PC-3 (cell line): ENCODE results near the gene VTCN1.

Experiments
- CTCF ChIP-seq: fragments of 300-600 bp; sonication (generic); conservative IDR thresholded peaks from 2 replicates; pipeline ENCODE4 v1.5.1; 2017; ENCODE audit warnings: antibody characterized with exemption, low read depth, mild to moderate bottlenecking, low read length
- EZH2 ChIP-seq: fragments of 300-600 bp; sonication (generic); IDR thresholded peaks from one replicate; pipeline ENCODE4 v1.6.1; 2017; ENCODE audit warnings: antibody characterized with exemption, mild to moderate bottlenecking, low read length; ENCODE audit not compliant: unreplicated experiment

GRCh38 chr1:117097443-117097842 is 113.3 kb downstream of the VTCN1 start:
- TF ChIP-seq CTCF (no peak), EZH2 (no peak)
